AG04449 (cell line): ENCODE data around the gene SST.

Source experiments
- CTCF ChIA-PET: fragments of 350-600 bp; formaldehyde crosslinking; extraction: SDS; loops from one replicate; lab custom pipeline; 2021; ENCODE audit warnings: antibody characterized with exemption; lab: Yijun Ruan, JAX
- POLR2A ChIA-PET: fragments of 400-600, 350-600 bp; formaldehyde crosslinking; extraction: SDS; loops from one replicate; lab custom pipeline; 2020; ENCODE audit warnings: antibody characterized with exemption, inconsistent platforms; lab: Yijun Ruan, JAX
- DNase-seq: peaks from one replicate; pipeline ENCODE4 v3.0.0-alpha.2; 2010; ENCODE audit warnings: low read depth, low spot score
- H3K4me3 ChIP-seq: 2 replicates; pipeline ENCODE4 v1.5.1; 2011; ENCODE audit warnings: low read depth, mild to moderate bottlenecking, control low read depth, low read length
- CTCF ChIP-seq: IDR thresholded peaks from one replicate; pipeline ENCODE4 v1.5.1; 2011; ENCODE audit warnings: mild to moderate bottlenecking, moderate library complexity, low read length, control low read depth, inconsistent platforms; ENCODE audit not compliant: insufficient read depth; ENCODE audit errors: missing control alignments

SST gene

GRCh38 chr3:187700249-187700648, 30.1 kb upstream of the SST start:
- no peak overlapping the region for H3K4me3 ChIP-seq
- ChIA-PET POLR2A (no interaction called here), CTCF (interaction anchor here (0.9 to 7.6 kb wide), 7 partner anchors 10 to 561 kb away, joined by 3 to 86 read pairs (median 9); partner anchors contain the start of gene RPL39L)
- DNase-seq, result no peak
- TF ChIP-seq CTCF, result no peak

- ChIA-PET POLR2A (no interaction called here), CTCF (interaction anchor here (1.7 kb wide), 1 partner anchor 380 kb away, joined by 6 read pairs; no protein-coding TSS in a partner anchor)
- no peak for DNase-seq
- TF ChIP-seq CTCF, result no peak
- H3K4me3 ChIP-seq, result no peak overlapping the region
Observed at GRCh38 chr3:187698499-187699399, 28.6 kb upstream of the SST start.

GRCh38 chr3:187696021-187696420, 25.8 kb upstream of the SST start:
- TF ChIP-seq CTCF, result no peak
- ChIA-PET POLR2A (no interaction called here), CTCF (interaction anchor here (1.9 to 5.9 kb wide), 2 partner anchors 17 to 377 kb away, joined by 9 to 31 read pairs; no protein-coding TSS in a partner anchor)
- no peak for DNase-seq
- H3K4me3 ChIP-seq, result no peak overlapping the region

DNA sequence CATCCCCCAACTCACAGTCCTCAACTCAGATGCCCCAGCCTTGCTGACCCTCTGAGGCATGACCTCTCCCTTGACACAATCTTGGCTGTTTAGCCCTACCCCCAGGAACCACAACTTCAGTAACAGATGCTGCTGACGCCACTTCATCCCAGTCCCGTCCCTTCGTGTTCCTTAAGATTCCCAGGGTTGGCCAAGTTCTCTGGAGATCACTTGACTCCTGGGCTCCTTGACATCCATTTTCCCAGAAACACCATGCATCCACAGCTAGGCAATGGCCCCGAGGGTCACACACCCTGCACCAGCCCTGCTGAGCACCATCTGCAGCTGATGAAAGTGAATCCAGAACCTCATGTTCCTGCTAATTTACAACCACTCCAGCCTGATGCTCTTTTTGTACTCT, 25.3 kb upstream of the SST start:
- TF ChIP-seq CTCF, result no peak
- no peak for DNase-seq
- ChIA-PET CTCF (interaction anchor here (0.8 to 5.9 kb wide), 3 partner anchors 13 to 377 kb away, joined by 3 to 31 read pairs (median 9); no protein-coding TSS in a partner anchor), POLR2A (no interaction called here)
- H3K4me3 ChIP-seq, result no peak overlapping the region

DNA sequence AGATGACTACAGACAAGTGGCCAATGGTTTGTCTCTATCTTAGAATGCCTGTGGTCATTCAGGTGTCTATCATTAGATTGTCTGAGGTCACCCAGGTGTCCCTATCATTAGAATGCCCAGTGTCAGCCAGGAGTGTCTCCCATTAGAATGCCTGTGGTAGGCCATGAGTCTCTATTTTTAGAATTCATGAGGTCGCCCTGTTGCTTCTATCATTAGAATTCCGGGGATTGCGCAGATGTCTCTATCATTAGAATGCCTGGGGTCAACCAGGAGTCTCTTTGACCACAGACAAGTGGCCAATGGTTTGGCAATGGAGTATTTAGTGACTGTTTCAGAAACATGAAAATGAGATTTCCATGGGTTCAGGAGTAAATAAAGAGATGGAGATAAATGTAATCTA, 24.6 kb upstream of the SST start:
- CTCF ChIA-PET, result interaction anchor here (0.8 to 8.1 kb wide), 5 partner anchors 12 to 398 kb away, joined by 3 to 78 read pairs (median 9); no protein-coding TSS in a partner anchor
- DNase-seq, result no peak
- POLR2A ChIA-PET, result no interaction called here
- H3K4me3 ChIP-seq, result no peak overlapping the region
- TF ChIP-seq CTCF, result no peak

DNA sequence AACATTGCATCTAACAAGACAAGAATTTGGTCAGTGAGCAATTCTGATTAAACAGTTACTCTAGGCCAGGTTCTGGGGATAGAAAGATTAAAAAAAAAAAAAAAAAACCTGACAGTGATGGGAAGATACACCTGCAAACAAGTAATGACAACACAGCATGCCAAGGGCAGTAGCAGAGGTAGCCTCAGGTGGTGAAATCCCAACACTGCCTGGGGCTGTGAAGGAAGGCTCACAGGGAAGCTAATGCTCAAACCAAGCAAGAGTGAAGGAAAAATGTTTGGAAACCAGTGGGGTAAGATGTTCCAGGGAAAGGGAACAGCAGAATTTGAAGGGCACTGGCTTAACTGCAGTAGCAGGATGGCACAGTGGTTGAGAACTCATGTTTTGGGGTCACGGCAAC, 23.2 kb upstream of the SST start:
- H3K4me3 ChIP-seq, result no peak overlapping the region
- ChIA-PET POLR2A (no interaction called here), CTCF (interaction anchor here (1.3 to 8.1 kb wide), 4 partner anchors 10 to 374 kb away, joined by 3 to 78 read pairs (median 17); no protein-coding TSS in a partner anchor)
- no peak for TF ChIP-seq CTCF
- DNase-seq, result no peak
